Panc1 (cell line): ENCODE results near the gene ATP7B. TPM values are rescaled to one million over a fixed set of nuclear protein-coding genes. Genes with fewer than 3 reads are reported as not detected.

ENCODE experiments used
- ATAC-seq: fragments of 200-7000 bp; cut with Tn5 transposase; 2 replicates; pipeline ENCODE4 v1.9.1; 2020; ENCODE audit warnings: mild to moderate bottlenecking, moderate library complexity
- BruUV-seq: library from RNA; stranded (reverse); fragments of 400-500 nt; replicated peaks from 2 replicates; lab custom pipeline; 2021; lab: Mats Ljungman, UMichigan
- CTCF ChIA-PET: fragments of 300-600 bp; sonication (Branson Sonifier 250); formaldehyde crosslinking; loops from one replicate; lab custom pipeline; 2022; ENCODE audit warnings: antibody characterized with exemption; lab: Charles Lee
- POLR2A ChIA-PET: fragments of 300-600 bp; sonication (Branson Sonifier 250); formaldehyde crosslinking; loops from one replicate; lab custom pipeline; 2022; ENCODE audit warnings: antibody characterized with exemption; lab: Charles Lee
- DNase-seq: peaks from one replicate; pipeline ENCODE4 v3.0.0-alpha.2; 2010; ENCODE audit warnings: low read depth, low spot score
- H3K27ac ChIP-seq: 2 replicates; pipeline ENCODE4 v1.5.1; 2011; ENCODE audit warnings: mild to moderate bottlenecking, low read length, inconsistent platforms
- H3K27me3 ChIP-seq: fragments of 200-500 bp; sonication (Bioruptor generic); 2 replicates; pipeline ENCODE4 v1.6.0; 2014; ENCODE audit warnings: low read length, inconsistent platforms; ENCODE audit not compliant: control insufficient read depth, insufficient read depth
- H3K36me3 ChIP-seq: fragments of 200-500 bp; sonication (Bioruptor generic); 2 replicates; pipeline ENCODE4 v1.5.1; 2014; ENCODE audit warnings: inconsistent platforms, mild to moderate bottlenecking, low read length, moderate library complexity; ENCODE audit not compliant: control insufficient read depth, insufficient read depth
- H3K4me1 ChIP-seq: 2 replicates; pipeline ENCODE4 v1.5.1; 2011; ENCODE audit warnings: inconsistent platforms, mild to moderate bottlenecking, low read length, moderate library complexity; ENCODE audit not compliant: control insufficient read depth, insufficient read depth
- H3K4me3 ChIP-seq, 2 experiments: 2 replicates each; pipeline ENCODE4 v1.5.1; 2011 to 2012; ENCODE audit warnings: low read depth in 2 of 2, low read length in 2 of 2, mild to moderate bottlenecking in 2 of 2, inconsistent platforms in 1 of 2, moderate library complexity in 1 of 2
- H3K9me3 ChIP-seq: fragments of 200-500 bp; sonication (Bioruptor generic); 2 replicates; pipeline ENCODE4 v1.5.1; 2014; ENCODE audit warnings: low read depth, mild to moderate bottlenecking, inconsistent platforms, low read length, moderate library complexity; ENCODE audit not compliant: control insufficient read depth, insufficient read depth
- POLR2AphosphoS5 ChIP-seq: IDR thresholded peaks from 2 replicates; pipeline ENCODE4 v1.6.1; 2012; ENCODE audit warnings: mild to moderate bottlenecking, low read depth, low read length, moderate library complexity
- SIN3A ChIP-seq: IDR thresholded peaks from 2 replicates; pipeline ENCODE4 v1.6.1; 2012; ENCODE audit warnings: low read depth, mild to moderate bottlenecking, low read length, moderate library complexity, borderline replicate concordance; ENCODE audit not compliant: insufficient read depth
- TCF7L2 ChIP-seq: IDR thresholded peaks from 2 replicates; pipeline ENCODE4 v1.6.1; 2011; ENCODE audit warnings: mild to moderate bottlenecking, low read depth, low read length, inconsistent platforms
- in situ Hi-C: cut with HindIII; loops from 2 replicates; pipeline ENCODE4 v1.10.0; 2016; ENCODE audit warnings: low sequenced_read_pairs, low pct_unique_long_range_greater_than_20kb
- intact Hi-C: fragments of 100-400 bp; cut with micrococcal nuclease; formaldehyde crosslinking; loops from one replicate; pipeline ENCODE4 v1.10.0; 2022; ENCODE audit not compliant: unreplicated experiment
- total RNA-seq: library from RNA; stranded (reverse); gene quantifications from one replicate; pipeline ENCODE4 v1.2.1, GENCODE V29; 2021; ENCODE audit not compliant: unreplicated experiment
- TF ChIP-seq, protein P1 (sequence below): fragments of 450-650 bp; IDR thresholded peaks from 2 replicates; pipeline ENCODE4 v1.5.1; 2017; ENCODE audit warnings: mild to moderate bottlenecking
- TF ChIP-seq, protein P2 (sequence below), 2 experiments: IDR thresholded peaks; 2 replicates each; pipeline ENCODE4 v1.6.1; 2011 to 2012; ENCODE audit warnings: low read depth in 2 of 2, control low read depth in 1 of 2, low read length in 1 of 2, mild to moderate bottlenecking in 1 of 2, moderate library complexity in 1 of 2; ENCODE audit not compliant: insufficient read depth in 1 of 2

Gene ATP7B
- total RNA-seq, 1 experiment from 2014 or later, result 19.6 TPM

DNA sequence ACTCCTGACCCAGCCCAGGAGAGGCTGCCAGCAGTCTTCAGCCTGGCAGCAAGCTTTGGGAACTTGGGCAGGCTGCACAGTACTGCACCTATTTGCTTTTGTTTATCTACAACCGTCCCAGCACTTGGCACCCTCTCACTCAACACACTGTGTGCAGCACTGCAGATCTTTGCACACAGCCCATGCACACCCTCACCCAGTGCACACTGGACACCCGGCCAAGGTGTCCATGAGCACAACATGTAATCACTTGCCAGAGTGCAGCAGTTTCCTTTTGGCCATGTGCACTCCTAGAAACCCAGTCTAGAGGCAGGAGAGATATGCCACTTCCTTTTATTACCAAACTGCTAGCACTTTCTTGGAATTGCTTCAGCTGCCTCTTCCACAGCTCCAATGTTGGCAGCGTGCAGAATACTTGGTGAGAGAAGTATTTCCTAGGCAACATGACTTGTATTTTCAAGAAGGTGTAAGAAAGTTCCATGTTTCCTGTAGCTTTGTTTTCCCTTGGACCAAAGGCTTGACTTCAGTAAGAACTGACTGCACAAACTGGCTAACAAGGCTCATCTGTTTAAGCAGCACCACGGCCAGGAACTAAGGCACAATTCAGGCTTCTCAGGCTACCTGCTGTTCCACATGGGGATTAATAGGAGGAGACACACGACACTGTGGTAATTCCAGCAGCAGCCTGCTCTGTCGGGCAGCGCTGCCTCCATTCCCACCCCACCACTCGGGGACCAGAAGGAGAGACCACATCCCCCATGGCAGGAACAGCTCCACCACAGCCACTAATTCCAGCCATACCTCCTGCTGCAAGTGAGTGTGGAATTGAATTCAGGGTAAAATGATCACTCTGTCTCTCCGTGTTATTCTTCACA lies 15.3 kb downstream of the ATP7B start:
- Histone ChIP-seq H3K9me3 (no peaks in the 10 kb centered on the region), H3K27ac (peak overlapping the region; percentile 85), H3K36me3 (no peaks in the 10 kb centered on the region), H3K27me3 (no peaks in the 10 kb centered on the region), H3K4me1 (peaks cover 68% of the 10 kb centered on the region), H3K4me3 (peak overlapping the region; percentile 11 to 26; a peak in 3 of 4 replicates)
- in situ Hi-C loops, result no loop called here
- ChIA-PET CTCF (interaction anchor here (0.6 kb wide), 1 partner anchor 19 kb away, joined by 4 read pairs; no protein-coding TSS in a partner anchor), POLR2A (no interaction called here)
- no peak for TF ChIP-seq TCF7L2
- TF ChIP-seq, protein P1, sequence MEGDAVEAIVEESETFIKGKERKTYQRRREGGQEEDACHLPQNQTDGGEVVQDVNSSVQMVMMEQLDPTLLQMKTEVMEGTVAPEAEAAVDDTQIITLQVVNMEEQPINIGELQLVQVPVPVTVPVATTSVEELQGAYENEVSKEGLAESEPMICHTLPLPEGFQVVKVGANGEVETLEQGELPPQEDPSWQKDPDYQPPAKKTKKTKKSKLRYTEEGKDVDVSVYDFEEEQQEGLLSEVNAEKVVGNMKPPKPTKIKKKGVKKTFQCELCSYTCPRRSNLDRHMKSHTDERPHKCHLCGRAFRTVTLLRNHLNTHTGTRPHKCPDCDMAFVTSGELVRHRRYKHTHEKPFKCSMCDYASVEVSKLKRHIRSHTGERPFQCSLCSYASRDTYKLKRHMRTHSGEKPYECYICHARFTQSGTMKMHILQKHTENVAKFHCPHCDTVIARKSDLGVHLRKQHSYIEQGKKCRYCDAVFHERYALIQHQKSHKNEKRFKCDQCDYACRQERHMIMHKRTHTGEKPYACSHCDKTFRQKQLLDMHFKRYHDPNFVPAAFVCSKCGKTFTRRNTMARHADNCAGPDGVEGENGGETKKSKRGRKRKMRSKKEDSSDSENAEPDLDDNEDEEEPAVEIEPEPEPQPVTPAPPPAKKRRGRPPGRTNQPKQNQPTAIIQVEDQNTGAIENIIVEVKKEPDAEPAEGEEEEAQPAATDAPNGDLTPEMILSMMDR, result peak; percentile 10; the same call in 1 of the 2 replicates
- TF ChIP-seq, protein P2, sequence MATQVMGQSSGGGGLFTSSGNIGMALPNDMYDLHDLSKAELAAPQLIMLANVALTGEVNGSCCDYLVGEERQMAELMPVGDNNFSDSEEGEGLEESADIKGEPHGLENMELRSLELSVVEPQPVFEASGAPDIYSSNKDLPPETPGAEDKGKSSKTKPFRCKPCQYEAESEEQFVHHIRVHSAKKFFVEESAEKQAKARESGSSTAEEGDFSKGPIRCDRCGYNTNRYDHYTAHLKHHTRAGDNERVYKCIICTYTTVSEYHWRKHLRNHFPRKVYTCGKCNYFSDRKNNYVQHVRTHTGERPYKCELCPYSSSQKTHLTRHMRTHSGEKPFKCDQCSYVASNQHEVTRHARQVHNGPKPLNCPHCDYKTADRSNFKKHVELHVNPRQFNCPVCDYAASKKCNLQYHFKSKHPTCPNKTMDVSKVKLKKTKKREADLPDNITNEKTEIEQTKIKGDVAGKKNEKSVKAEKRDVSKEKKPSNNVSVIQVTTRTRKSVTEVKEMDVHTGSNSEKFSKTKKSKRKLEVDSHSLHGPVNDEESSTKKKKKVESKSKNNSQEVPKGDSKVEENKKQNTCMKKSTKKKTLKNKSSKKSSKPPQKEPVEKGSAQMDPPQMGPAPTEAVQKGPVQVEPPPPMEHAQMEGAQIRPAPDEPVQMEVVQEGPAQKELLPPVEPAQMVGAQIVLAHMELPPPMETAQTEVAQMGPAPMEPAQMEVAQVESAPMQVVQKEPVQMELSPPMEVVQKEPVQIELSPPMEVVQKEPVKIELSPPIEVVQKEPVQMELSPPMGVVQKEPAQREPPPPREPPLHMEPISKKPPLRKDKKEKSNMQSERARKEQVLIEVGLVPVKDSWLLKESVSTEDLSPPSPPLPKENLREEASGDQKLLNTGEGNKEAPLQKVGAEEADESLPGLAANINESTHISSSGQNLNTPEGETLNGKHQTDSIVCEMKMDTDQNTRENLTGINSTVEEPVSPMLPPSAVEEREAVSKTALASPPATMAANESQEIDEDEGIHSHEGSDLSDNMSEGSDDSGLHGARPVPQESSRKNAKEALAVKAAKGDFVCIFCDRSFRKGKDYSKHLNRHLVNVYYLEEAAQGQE (IDR thresholded peaks at IDR 0.05; ENCODE audit: insufficient read depth in 1 of 2, low read depth in 2 of 2, low read length in 1 of 2), result no peak
- intact Hi-C loops, result loop anchor here (5.0 to 10.0 kb wide), 2 partner anchors 91 to 131 kb away; partner anchors contain the start of gene NEK5
- no TSS peak for BruUV-seq
- ATAC-seq (peak; percentile 72), DNase-seq (no peak)

DNA sequence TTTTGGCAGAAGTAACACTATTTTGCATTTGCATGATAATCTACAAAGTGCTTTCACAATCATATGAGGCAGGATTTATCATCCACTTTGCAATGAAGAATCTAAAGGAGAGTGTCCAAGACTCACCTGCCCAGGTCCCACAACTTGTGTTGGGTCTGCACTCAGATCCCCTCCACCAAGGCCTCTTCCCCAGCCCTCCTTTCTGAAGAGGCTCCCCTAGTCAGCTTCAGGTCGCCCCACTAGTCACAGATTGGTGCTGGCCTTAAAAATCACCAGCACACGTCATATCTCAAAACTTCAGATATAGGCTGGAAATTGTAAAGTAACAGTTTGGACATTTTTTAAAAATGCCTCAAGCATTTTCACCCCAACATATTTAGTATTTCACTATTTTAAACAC lies 17.5 kb downstream of the ATP7B start:
- Histone ChIP-seq H3K36me3 (no peaks in the 10 kb centered on the region), H3K9me3 (no peaks in the 10 kb centered on the region), H3K4me3 (no peak overlapping the region), H3K27ac (peak overlapping the region; percentile 85; the same call in 1 of the 2 replicates), H3K4me1 (peaks cover 53% of the 10 kb centered on the region), H3K27me3 (no peaks in the 10 kb centered on the region)
- in situ Hi-C loops, result no loop called here
- TF ChIP-seq, protein P1, result no peak
- TF ChIP-seq, protein P2 (IDR thresholded peaks at IDR 0.05; ENCODE audit: insufficient read depth in 1 of 2, low read depth in 2 of 2, low read length in 1 of 2), result no peak
- TF ChIP-seq POLR2AphosphoS5, result no peak
- TF ChIP-seq TCF7L2, result no peak
- TF ChIP-seq SIN3A, result no peak
- DNase-seq (no peak), ATAC-seq (no peak)
- intact Hi-C loops, result loop anchor here (10.0 kb wide), 1 partner anchor 89 kb away; no protein-coding TSS in a partner anchor
- ChIA-PET CTCF (no interaction called here), POLR2A (interaction anchor here (0.6 kb wide), 1 partner anchor 147 kb away, joined by 3 read pairs; no protein-coding TSS in a partner anchor)
- BruUV-seq, result no TSS peak
